NCI-H460 (cell line): ENCODE measurements around the gene SULT6B1. TPM values are rescaled to one million over a fixed set of nuclear protein-coding genes. Genes with fewer than 3 reads are reported as not detected.
"Not testable (repeated sequence)": the region's sequence is repeated elsewhere in the genome, so short reads cannot be mapped to it uniquely, and the experiment has no call there.

Experiments
- DNase-seq: peaks from one replicate; pipeline ENCODE4 v3.0.0-alpha.2; 2016; ENCODE audit warnings: low read depth; ENCODE audit errors: extremely low read depth
- total RNA-seq: library from RNA; depleted of rRNA; stranded (reverse); fragments of >200 nt; shearing (Covaris generic); gene quantifications from 2 replicates; pipeline ENCODE4 v1.2.3, GENCODE V29; 2014

The SULT6B1 gene
- total RNA-seq, 1 experiment from 2014 or later = not detected

DNA sequence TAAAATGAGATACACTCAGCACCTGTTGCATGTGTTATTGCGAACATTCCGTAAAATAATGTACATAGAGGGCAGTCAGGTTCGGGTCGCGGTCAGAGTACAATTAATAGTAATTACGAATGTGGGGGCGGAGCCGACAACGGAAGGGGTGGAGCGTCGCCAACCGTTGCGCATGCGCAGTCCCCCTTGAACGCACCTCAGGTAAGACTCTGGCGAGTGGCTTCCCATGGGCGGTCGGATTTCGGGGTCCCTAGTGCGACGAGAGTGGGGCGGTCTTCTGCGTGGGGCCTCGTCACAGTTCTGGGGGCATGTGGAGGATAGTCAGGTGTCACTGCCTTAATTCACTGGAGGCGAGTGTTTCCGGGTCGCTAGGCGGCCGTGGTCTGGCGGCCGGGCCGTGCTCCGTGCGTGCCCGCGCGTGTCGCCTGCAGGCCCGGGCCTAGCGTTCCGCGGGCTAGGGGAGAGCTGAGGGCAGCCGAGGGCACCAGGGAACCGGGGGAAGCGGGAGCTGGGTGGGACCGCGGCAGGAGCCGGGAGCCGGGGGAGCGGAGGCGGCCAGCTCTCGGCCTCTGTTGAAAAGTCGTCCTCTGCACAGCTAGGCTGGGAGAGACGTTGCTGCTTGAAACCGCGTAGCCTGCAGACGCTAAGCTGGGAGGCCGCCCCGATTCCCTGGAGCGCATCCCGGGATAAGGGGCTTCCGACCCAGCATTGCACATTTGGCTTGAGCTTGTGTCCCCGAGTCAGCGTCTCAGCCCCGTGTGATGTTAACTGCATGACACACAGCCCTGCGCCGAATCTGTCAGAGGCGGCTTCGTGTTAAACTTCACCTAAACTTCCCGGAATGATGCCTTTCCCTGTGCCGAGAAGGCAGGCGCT lies 8.1 kb upstream of the SULT6B1 start, which contains the start of gene CEBPZOS:
CEBPZOS (plus strand) TSS at position 177 of the 876 bp plus-strand sequence. CDS start 3,209 bp downstream, outside the sequence.
- peak; percentile 77 for DNase-seq

DNA sequence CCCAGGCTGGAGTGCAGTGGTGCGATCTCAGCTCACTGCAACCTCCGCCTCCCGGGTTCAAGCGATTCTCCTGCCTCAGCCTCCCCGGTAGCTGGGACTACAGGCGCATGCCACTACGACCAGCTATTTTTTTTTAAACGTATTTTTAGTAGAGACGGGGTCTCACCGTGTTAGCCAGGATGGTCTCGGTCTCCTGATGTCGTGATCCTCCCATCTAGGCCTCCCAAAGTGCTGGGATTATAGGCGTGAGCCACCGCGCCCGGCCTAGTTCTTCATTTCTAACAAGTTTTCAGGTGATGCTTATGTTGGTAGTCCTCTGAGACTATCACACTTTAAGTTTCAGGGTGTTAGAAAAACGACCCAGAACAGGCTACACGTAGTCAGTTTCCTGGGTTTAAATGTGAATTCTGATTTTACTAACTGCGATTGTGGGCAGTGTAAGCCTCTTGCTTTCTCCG lies 7.4 kb upstream of the SULT6B1 start:
- DNase-seq = not testable (repeated sequence)

DNA sequence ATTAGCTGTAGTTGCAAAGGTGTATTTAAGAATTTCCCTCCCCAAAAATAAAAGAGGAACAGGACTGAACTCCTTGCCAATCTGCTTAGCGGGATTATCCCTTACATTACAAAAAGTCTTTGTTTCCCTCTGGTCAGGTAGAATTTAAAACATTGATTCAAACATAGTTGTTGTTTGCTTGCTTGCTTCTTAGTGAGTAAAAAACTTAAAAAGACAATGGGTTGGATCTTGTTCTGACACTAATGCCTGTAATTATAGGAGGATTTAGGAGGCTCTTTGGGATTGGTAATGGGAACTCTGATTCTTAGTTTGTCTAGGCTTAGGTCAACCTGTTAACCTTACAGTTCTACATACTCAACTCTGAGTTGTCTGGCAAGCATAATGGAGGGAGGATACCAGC lies 4.1 kb upstream of the SULT6B1 start:
- DNase-seq = no peak

DNA sequence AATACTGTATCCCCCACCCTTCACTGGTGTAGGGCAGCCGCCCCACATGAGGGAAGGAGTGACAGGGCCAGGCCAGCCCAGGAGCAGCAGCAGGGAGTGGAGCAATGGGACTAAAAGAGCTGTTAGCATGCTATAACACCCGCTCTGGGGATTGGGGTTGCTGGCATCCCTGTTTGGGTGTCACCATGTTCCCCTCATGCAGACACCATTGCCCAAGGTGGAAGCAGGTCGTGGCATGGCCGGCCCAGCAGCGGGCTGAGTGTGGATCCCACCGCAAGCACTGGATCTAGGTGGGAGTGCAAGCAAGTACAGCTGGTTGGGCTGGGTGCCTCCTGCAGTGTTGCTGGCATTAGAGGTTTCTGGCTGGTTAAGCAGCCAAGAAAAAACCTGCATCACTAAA lies 3.3 kb upstream of the SULT6B1 start:
- DNase-seq = no peak

DNA sequence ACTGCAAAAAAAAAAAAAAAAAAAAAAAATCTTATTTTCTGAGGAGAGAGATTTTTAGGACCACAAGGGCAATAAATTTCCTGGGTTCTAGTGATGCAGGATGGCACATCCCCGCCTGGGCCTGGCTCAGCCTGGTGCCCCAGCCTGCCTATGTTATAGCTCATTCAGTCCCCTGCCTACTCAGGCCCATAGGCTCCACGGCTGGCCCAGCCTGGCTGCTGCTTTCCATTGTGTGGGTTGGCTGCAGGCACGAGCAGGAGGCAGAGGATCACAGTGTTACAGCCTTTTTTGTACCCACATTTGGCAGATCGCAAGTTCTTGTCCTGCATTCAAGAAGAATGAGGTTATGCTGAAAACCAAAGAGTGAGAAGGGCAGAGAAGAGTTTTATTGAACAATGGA lies 2.8 kb upstream of the SULT6B1 start:
- no peak for DNase-seq

DNA sequence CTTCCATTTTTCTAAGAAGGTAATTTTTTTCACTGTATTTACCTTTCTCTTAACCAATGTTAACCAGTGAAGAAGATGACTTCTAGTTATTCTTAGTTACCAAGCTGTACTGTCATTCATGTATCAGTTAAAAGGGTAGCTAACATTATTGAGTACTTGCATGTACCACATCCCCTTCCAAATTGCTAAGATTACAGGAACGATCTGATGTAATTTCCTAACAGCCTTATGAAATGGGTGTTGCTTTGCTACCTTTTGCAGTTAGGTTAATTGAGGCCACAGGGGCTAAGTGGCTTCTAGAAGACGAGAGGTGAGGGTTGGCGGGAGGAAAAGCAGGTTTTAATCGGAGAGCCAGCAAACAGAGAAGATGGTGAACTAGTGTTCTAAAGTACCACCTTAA lies 1.8 kb upstream of the SULT6B1 start:
- DNase-seq = no peak

DNA sequence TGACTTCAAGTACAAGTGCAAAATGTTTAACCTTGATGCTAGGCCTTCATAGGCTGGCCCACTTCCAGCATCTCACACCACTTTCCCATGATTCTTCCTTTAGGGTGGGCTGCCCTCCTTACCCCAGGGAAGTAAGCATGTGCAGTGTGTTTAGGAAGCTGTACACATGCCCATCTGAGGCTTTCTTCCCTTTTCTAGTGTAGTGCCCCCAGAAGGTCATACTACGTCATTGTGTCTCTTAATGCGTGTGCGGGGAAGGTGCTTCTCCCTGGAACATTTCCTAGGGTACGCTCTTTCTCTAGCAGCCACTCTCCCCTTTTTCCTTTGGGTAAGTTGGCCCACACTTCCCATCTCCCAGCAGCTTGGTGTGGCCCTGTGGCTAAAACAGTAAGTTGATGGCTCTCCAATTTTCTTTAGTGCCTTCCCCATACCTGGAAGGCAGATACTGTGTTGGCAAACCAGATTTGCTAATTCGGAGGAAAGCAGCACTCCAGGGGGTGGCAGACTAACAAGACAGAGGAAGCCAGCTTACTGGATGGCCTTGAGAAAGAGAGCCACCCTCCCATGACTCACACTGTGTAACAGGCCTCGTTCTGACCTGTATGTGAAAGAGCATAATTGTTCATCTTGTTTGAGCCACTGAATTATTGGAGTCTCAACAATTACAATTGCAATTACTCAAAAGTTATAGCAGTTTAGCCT lies 1.1 kb upstream of the SULT6B1 start:
- DNase-seq = peak; percentile 88

DNA sequence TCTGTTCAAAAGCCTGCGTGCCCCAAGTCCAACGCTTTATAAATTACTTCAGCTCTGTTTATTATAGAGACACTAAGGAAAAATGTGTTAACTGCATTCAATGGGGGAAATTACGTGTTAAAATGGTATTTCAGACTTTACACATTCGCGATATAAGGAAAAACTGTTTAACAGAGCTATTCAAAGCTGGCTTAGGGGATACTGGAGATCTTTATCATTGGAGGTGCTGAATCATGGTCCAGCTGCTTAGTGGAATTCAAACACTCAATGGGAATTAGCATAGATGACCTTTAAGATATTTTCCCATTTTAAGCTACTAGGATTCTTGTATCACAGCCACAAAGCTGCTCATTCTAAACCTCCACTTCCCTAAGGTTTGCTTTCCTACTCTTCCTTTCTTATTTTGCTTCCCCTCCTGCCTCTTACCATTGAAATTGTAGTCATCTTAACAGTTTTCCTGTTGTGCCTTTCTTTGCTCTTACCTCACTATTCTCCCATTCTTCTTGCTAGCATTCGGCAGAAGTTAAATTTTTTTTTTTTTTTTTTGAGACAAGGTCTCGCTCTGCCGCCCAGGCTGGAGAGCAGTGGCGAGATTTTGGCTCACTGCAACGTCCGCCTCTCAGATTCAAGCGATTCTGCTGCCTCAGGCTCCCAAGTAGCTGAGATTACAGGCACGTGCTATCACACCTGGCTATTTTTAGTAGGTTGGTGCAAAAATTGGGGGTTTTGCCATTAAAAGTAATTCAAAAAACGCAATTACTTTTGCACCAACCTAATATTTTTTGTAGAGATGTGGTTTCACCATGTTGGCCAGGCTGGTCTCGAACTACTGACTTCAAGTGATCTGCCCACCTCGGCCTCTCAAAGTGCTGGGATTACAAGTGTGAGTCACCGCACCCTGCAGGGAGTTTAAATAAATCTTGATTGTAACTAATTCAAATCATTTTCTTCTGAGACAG lies 6.5 kb downstream of the SULT6B1 start:
- DNase-seq = peak; percentile 74

DNA sequence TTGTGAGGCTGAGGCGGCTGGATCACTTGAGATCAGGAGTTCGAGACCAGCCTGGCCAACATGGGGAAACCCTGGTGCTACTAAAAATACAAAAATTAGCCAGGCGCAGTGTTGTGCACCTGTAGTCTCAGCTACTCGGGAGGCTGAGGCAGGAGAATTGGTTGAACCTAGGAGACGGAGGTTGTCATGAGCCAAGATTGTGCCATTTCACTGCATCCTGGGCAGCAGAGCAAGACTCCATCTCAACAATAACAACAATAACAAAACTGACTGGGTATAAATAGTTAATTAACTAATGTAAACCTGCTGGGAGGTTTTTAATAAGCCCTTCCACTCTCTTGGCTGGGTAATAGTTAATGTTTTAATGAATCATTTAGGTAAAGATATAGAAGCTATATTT lies 7.8 kb downstream of the SULT6B1 start:
- no peak for DNase-seq

DNA sequence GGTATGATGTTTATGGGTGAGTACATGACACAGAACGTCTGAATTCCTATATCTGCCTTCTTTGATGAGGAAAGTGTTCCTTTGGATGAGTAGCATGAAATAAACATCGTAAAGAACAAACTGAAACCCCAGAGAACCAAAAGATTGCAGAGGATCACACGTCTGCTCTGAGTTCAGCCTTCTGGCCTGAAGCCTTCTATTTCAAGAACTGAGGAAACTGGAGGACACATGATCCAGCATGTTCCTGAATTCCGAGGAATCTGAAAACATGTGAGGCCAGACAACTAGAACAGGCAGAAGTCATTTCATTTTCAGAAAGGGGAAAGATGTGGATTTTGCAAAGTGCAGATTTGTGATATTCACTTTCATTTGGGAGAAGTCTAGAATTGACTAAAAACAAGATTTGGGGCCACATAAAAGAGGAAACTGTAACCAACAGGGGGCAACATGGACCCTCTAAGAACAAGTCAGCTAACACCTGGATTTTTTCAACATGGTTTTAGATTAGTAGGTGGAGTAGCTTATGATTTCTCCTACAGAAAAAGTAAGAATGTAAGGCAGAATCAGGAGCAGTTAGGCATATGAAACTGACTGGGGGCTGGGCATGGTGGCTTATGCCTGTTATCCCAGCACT lies 8.3 kb downstream of the SULT6B1 start:
- no peak for DNase-seq

DNA sequence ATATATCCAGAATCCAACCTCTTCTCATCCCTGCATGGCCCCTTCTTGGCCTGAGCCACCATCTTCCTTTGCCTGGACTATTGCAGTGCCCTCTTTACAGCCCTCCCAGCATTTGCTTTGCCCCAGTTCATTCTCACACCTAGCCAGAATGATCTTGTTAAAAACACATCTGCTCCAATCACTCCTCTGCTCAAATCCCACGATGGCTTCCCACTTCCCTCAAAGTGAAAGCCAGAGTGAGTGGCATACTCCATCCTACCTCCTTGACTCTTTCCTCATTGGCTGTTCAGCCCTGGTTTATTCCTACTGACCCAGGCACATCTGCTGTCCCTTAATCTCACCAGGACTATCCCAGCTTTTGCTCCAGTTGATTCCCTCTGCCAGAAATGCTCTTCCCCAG lies 14.7 kb downstream of the SULT6B1 start:
- no peak for DNase-seq

DNA sequence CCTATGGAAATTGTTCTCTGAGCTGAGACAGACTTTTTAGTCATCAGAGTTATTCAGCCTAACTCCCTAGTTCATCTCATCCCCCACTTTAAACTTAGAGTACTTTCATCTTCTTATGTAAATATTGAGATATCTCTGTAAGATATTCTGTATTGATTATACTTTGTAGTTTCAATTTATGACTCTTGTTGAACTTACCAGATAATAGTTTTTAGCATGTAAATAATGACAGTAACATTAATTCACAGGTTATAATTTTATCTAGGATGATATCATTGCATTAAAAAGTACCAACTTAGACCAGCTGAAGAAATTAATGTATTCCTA lies 16.9 kb downstream of the SULT6B1 start:
- no peak for DNase-seq

DNA sequence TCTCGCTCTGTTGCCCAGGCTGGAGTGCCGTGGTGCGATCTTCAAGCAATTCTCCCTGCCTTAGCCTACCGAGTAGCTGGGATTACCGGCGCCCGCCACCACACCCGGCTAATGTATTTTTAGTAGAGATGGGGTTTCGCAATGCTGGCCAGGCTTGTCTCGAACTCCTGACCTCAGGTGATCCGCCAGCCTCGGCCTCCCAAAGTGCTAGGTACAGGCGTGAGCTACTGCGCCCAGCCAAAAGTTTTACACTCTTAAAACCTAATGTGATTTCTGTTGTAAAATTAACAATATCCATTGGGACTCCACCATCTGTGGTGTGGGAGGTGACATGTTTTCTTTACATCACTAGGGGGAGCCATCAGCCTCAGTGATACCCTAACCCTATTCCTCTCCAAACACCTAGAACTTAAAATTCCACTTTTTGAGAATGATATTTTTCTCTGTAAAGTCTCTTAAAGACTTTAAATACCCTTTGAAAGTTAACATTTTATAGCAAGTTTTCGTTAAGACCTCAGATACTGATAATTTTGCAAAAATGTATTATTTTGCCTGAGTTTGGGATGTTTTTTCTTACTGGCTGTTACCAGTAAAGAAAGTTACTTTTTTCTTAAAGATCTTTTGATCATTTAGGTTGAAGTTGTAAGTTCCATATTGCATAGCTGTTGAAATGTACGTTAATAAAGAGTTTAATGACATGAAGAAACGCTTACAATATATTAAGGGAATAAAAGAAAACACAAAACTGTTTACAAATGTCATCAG lies 20.1 kb downstream of the SULT6B1 start:
- peak; percentile 47 for DNase-seq

DNA sequence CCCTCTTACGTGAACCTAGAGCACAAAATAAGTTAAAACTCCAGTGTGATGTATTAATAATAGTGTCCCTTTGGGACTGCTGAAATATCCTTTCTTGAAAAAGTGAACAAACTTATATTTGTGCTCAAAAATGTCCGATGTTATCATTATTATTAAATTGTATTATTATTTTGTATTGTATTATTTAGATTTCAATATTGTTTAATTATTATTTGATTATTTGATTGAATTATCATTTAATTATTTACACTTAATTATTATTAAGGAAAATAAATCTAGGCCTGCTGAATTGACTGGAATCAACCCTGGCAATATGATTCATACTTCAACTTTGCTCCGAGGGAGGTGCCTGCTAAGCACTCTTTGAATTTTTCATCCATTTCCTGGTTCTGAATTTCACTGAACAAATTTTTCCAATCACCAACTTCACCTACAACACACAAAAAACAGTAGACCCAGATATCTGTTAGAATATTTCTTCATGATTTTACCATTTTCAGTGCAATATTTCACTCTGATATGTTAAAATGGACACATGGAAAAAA lies 20.8 kb downstream of the SULT6B1 start:
- DNase-seq = no peak

DNA sequence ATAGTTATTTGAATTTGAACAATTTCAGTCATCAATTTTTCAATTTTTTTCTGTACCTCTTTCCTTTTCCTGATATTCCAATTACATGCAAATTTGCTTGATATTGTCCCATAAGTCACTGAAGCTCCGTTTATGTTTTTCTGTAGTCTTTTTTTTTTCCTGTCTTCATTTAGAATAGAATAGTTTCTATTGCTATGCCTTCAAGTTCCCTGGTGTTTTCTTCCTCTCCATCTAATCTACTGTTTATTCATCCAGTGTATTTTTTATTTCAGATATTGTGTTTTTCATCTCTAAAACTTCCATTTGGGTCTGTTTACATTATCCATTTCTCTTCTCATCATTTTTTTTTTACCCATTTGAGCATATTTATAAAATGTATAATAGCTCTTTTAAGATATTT lies 23.7 kb downstream of the SULT6B1 start:
- no peak for DNase-seq

DNA sequence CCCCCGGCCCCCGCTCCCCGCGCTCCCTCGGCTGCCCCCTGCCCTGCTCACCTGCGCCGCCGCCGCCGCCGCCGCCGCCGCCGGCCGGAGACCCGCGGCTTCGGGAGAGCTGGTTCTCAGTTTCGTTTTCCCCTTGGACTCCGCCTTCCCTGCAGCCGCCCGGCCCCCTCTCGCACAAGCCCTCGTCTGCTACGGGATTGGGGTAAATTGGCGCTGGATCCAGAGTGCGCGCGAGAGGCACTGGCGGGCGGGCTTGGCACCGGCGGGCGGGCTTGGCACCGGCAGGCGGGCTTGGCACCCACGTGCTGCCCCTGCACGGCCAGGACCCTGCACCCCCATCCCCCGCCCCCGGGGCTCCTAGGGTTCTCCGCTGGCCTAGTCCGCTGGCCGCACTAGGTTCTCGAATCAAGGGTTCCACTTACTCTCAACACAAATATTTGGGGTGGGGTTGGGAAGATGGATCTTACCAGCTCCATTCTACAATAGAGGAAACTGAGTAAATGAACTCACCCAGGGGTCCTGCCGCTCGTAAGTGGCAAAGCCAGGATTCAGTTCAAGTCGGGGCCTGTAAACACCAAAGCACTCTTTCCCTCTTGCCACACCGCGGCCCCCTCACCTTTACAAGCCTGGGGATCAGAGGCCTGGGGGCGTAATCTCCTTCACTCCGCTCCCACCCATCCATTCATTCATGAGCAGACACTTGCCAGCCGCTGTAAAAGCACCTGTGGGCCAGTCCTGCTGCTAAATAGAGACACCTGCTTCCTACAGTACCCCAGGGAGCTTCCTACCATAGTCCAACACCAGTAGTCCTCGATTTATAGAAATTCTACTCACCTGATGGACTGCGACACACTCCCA lies 31.4 kb downstream of the SULT6B1 start, which contains the start of gene EIF2AK2:
EIF2AK2 (minus strand) TSS at position 124 of the 858 bp plus-strand sequence. CDS start 9,174 bp downstream, outside the sequence.
- peak; percentile 80 for DNase-seq

DNA sequence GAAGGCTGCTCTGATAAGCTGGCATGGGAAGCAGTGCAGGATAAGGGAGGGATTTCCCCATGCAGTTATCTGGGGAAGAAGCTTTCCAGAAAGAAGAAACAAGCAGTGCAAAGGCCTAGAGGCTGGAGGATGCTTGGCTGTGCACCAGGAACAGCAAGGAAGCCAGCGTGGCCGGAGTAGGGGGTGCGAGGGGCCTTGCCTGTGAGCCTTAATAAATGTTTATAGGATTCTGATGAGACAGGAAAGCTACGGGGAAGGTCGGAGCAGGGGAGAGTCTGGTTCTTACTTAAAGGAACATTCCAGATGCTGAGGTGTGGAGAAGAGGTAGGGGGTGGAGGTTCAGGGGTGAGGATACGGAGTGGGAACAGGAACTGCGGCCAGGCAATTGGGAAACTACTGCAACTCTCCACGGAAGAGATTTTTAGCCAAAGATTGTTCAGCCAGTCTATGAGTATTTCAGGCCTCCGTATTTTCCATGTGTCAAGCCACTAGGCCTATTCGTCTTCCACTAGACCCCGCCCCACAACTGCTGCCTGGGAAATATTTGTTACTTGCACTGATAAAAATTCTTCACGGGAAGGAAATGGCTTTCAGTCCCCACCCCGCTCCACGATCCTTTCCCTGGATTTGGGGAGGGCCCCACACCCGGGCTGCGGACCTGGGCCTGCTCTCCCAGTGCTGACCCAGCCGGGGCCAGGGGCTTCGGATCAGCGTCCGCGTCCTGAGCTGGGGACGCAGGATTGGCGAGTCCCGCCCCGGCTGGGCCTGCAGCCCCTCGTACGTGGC lies 32.2 kb downstream of the SULT6B1 start:
- no peak for DNase-seq
